22Rv1 (cell line): ENCODE results near the gene PPP1CC.

ENCODE experiments used
- H3K27ac ChIP-seq: fragments of 450-650 bp; 2 replicates; pipeline ENCODE4 v1.5.1; 2017
- CTCF ChIP-seq: fragments of 450-650 bp; IDR thresholded peaks from 2 replicates; pipeline ENCODE4 v1.5.1; 2017; ENCODE audit warnings: mild to moderate bottlenecking
- ZFX ChIP-seq: fragments of 450-650 bp; IDR thresholded peaks from 2 replicates; pipeline ENCODE4 v1.6.1; 2017; ENCODE audit warnings: antibody characterized with exemption, borderline replicate concordance

Gene PPP1CC

DNA sequence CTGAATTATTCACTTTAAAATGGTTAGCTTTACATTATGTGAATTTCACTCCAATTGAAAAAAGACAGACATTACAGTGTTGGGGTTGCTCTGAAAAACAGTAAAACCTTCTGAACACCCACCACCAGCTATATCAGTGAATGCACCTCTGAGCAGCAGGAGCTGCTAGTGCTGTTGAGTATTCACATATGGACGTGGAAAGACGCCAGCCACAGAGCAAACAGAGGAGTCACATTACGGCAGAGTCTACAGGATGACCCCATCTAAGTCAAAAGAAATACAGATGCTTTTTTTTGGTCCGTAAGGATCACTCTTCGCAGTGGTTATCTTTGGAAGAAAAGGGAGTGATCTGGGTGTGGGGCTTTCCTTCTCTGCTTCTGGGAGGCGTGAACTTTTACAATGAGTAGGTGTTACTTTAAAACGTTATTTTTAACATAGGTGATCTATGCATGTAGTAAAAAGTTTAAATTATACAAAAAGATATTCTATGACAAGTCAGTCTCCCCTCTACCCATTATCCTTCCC lies 58.3 kb downstream of the PPP1CC start:
- TF ChIP-seq ZFX (no peak), CTCF (no peak)
- H3K27ac ChIP-seq = no peak overlapping the region

- no peak overlapping the region for H3K27ac ChIP-seq
- no peak for TF ChIP-seq CTCF
- TF ChIP-seq ZFX = no peak
These were observed 58.8 kb downstream of the PPP1CC start for GRCh38 chr12:110683888-110684287.

- no peak overlapping the region for H3K27ac ChIP-seq
- TF ChIP-seq ZFX = no peak
- no peak for TF ChIP-seq CTCF
These were observed 62.7 kb downstream of the PPP1CC start for GRCh38 chr12:110680032-110680431.

GRCh38 chr12:110679201-110679600 lies 63.5 kb downstream of the PPP1CC start:
- no peak overlapping the region for H3K27ac ChIP-seq
- no peak for TF ChIP-seq ZFX
- no peak for TF ChIP-seq CTCF

- TF ChIP-seq CTCF = no peak
- no peak for TF ChIP-seq ZFX
- H3K27ac ChIP-seq = no peak overlapping the region
These were observed 64.7 kb downstream of the PPP1CC start for GRCh38 chr12:110677982-110678381.

DNA sequence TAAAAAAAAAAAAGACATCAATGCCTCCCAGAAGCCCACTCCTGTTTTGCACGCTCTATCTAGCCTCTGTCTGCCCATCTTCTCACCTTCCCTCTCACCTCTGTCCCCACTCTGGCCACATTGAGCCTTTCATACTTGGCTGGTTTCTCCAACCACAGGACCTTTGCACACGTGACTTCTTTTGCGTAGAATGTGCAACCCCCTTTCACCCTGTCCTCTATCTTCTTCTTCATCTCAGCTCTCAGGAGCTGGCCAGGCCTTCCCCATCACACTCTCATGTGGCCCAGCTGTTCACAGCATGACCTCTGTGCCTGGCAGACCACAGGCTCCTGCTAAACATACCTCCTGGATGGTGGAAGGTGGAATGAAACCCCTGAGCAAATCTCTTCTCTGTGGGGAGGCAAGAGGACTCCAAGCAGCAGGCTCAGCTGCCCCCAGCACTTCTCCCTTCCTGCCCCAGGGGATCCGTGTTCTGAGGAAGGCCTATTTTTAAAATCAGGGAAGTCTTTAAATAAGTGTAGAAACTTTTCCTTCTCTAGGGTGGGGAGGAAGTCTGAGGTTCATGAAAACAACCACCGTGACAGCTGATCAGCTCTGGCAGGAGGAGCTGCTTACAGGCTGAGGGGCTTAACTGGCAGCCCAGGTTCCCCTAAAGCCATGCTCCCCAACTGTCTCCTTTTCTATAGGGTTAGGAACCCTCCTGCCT lies 65.3 kb downstream of the PPP1CC start:
- H3K27ac ChIP-seq = no peak overlapping the region
- no peak for TF ChIP-seq CTCF
- no peak for TF ChIP-seq ZFX

GRCh38 chr12:110676171-110676570 lies 66.5 kb downstream of the PPP1CC start:
- no peak overlapping the region for H3K27ac ChIP-seq
- TF ChIP-seq CTCF = no peak
